Measurements from ENCODE around the gene KCNE4.

- TF ChIP-seq POLR2AphosphoS5 (IDR thresholded peaks at IDR 0.05) = no peak
- TF ChIP-seq CTCF (IDR thresholded peaks at IDR 0.05) = no peak
Measured at GRCh38 chr2:223019987-223020717, 31.8 kb upstream of the KCNE4 start.

All from prostate gland (tissue), 2 donors.